Osteocyte (in vitro differentiated cells): ENCODE results near the gene ADAT1. TPM values are rescaled to one million over a fixed set of nuclear protein-coding genes. Genes with fewer than 3 reads are reported as not detected.

Experiments used
- DNase-seq: peaks from one replicate; pipeline ENCODE4 v3.0.0; 2021; ENCODE audit warnings: mixed read lengths; ENCODE audit not compliant: unreplicated experiment; ENCODE audit errors: extremely low spot score
- H3K27ac Mint-ChIP-seq: one replicate; pipeline ENCODE4 v1.8.0; 2021; ENCODE audit warnings: mild to moderate bottlenecking, mixed read lengths; ENCODE audit not compliant: unreplicated experiment
- H3K27me3 Mint-ChIP-seq: one replicate; pipeline ENCODE4 v1.8.0; 2021; ENCODE audit warnings: mixed read lengths; ENCODE audit not compliant: unreplicated experiment
- H3K36me3 Mint-ChIP-seq: one replicate; pipeline ENCODE4 v1.8.0; 2021; ENCODE audit warnings: mixed read lengths; ENCODE audit not compliant: unreplicated experiment
- H3K4me1 Mint-ChIP-seq: one replicate; pipeline ENCODE4 v1.8.0; 2021; ENCODE audit warnings: mixed read lengths; ENCODE audit not compliant: unreplicated experiment
- H3K4me3 Mint-ChIP-seq: one replicate; pipeline ENCODE4 v1.8.0; 2021; ENCODE audit warnings: mild to moderate bottlenecking, moderate library complexity, mixed read lengths; ENCODE audit not compliant: unreplicated experiment
- H3K9me3 Mint-ChIP-seq: one replicate; pipeline ENCODE4 v1.8.0; 2021; ENCODE audit warnings: mixed read lengths; ENCODE audit not compliant: unreplicated experiment
- total RNA-seq: library from RNA; stranded (reverse); gene quantifications from 2 replicates; pipeline ENCODE4 v1.2.1, GENCODE V29; 2021
- TF ChIP-seq, protein P1 (sequence below): fragments of 200-600 bp; sonication (generic); IDR thresholded peaks from 2 replicates; pipeline ENCODE4 v1.5.0; 2021; ENCODE audit warnings: antibody characterized with exemption, mild to moderate bottlenecking, moderate library complexity

ADAT1 gene
- total RNA-seq, 1 donor from 2014 or later, result 55.9 TPM

DNA sequence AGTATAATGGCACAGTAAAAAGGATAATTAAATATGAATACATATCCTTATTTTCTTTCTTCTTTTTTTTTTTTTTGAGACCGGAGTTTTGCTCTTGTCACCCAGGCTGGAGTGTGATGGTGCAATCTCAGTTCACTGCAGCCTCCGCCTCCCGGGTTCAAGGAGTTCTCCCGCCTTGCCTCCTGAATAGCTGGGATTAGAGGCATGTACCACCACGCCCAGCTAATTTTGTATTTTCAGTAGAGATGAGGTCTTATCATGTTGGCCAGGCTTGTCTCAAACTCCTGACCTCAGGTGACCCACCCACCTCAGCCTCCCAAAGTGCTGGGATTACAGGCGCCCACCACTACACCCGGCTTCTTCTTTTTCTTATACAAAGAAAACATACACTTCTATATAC lies 44.9 kb downstream of the ADAT1 start:
- TF ChIP-seq, protein P1, sequence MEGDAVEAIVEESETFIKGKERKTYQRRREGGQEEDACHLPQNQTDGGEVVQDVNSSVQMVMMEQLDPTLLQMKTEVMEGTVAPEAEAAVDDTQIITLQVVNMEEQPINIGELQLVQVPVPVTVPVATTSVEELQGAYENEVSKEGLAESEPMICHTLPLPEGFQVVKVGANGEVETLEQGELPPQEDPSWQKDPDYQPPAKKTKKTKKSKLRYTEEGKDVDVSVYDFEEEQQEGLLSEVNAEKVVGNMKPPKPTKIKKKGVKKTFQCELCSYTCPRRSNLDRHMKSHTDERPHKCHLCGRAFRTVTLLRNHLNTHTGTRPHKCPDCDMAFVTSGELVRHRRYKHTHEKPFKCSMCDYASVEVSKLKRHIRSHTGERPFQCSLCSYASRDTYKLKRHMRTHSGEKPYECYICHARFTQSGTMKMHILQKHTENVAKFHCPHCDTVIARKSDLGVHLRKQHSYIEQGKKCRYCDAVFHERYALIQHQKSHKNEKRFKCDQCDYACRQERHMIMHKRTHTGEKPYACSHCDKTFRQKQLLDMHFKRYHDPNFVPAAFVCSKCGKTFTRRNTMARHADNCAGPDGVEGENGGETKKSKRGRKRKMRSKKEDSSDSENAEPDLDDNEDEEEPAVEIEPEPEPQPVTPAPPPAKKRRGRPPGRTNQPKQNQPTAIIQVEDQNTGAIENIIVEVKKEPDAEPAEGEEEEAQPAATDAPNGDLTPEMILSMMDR, result no peak
- no peaks in the 10 kb centered on the region for H3K9me3 Mint-ChIP-seq
- no peak overlapping the region for H3K27ac Mint-ChIP-seq
- DNase-seq, result no peak
- H3K4me3 Mint-ChIP-seq, result no peak overlapping the region
- H3K4me1 Mint-ChIP-seq, result no peaks in the 10 kb centered on the region
- peaks cover 50% of the 10 kb centered on the region for H3K36me3 Mint-ChIP-seq
- H3K27me3 Mint-ChIP-seq, result no peaks in the 10 kb centered on the region

DNA sequence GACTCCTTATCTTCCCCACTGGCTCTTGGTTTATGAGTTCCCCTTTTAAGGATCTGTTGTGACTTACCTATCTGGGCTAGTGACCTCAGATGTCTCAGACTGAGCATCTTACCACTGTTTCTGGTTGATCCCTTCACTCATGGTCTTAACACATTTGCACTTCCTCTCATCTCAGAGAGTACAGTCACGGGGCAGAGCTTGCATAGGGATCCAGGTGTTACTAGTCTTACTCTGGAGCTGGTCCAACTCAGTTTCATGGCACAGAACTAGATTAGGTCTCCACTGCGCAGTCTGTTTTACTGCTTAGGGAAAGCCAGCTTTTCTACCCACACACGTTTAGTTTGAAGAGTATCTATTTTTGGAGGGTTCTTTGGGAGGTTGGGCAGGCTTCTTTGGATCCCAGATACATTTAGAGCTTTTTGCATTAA lies 46.7 kb downstream of the ADAT1 start:
- Mint-ChIP-seq H3K36me3 (peaks cover 53% of the 10 kb centered on the region), H3K27me3 (no peaks in the 10 kb centered on the region), H3K9me3 (no peaks in the 10 kb centered on the region), H3K4me3 (no peak overlapping the region), H3K4me1 (no peaks in the 10 kb centered on the region), H3K27ac (no peak overlapping the region)
- no peak for DNase-seq
- TF ChIP-seq, protein P1, result no peak

DNA sequence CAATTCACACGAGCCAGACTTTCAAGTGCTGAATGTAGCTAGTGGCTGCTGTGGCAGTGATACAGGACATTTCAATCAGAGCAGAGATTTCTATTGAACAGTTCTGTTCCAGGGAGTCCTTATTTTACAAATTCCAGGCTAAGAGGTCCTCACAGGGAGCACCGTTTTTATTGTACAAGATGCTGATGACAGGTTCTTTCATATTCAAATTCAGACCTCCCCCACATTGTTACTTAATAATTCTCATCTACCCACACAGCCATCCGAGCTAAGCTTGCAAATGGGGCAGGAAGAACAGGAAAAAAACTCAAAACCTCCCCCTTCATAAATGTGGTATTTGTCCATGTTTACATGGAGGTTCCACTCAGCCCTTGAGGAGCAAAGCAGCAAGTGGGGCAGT lies 47.1 kb downstream of the ADAT1 start:
- Mint-ChIP-seq H3K9me3 (no peaks in the 10 kb centered on the region), H3K27me3 (no peaks in the 10 kb centered on the region), H3K4me3 (no peak overlapping the region), H3K4me1 (no peaks in the 10 kb centered on the region), H3K27ac (no peak overlapping the region), H3K36me3 (peaks cover 54% of the 10 kb centered on the region)
- DNase-seq, result no peak
- TF ChIP-seq, protein P1, result no peak

DNA sequence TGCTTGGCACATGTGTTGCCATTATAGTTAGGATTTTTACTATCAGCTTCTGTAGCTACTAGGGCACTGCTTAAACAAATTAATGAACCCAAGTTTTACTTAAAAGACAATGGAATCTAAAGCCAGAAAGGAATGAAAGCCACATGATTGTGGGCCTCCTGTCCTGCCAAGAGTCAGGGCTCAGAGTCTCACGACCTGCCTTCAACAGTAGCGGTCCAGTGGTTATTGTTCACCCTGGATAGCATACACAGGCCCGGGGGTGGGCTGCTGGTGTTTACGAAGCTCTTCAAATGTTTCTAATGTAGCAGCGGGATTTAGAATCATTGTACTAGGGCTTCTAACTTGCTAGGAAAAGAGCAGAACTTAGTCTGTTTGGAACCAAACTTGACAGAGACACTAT lies 49.1 kb downstream of the ADAT1 start:
- Mint-ChIP-seq H3K36me3 (peaks cover 51% of the 10 kb centered on the region), H3K27ac (no peak overlapping the region), H3K27me3 (no peaks in the 10 kb centered on the region), H3K9me3 (no peaks in the 10 kb centered on the region), H3K4me3 (no peak overlapping the region), H3K4me1 (no peaks in the 10 kb centered on the region)
- TF ChIP-seq, protein P1, result no peak
- no peak for DNase-seq

DNA sequence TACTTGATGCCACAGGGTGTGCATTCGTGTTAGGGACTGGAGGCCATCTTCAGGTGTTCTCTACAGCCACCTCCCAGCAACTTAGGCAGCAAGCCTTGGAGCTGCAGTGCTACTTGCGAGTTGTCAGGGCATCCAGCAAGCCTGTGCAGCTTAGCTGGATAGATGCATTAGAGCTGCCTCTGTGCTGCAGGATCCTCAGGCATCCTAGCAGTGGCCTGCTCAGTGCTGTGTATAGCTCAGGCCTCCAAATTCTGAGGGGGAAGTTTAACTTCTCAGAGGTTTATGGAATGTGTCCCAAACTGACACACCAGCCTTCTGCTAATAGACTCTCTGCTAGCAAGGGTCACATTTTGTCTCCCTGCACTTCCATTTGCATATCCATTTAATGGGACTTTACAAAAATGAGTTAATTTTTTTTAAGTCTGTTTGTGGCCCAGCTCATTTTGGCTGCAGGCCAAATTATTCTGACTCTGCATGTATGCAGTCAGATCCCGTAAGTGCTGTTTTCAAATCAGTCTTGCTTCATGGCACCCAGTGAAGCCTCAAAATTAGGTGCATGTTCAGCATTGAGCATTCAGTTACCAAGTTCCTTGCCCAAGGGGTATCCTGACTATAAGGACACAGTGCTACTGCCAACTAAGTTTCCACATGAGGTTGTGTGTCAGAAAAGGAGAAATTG lies 50.1 kb downstream of the ADAT1 start:
- Mint-ChIP-seq H3K4me3 (no peak overlapping the region), H3K36me3 (peaks cover 48% of the 10 kb centered on the region)
- DNase-seq, result no peak

More for the DNA sequence above, 50.1 kb downstream of the ADAT1 start:
- TF ChIP-seq, protein P1, result no peak
- Mint-ChIP-seq H3K4me1 (peaks cover 2% of the 10 kb centered on the region), H3K27me3 (no peaks in the 10 kb centered on the region), H3K27ac (no peak overlapping the region), H3K9me3 (no peaks in the 10 kb centered on the region)
